ENCODE results near the gene CUL3. TPM values are rescaled to one million over a fixed set of nuclear protein-coding genes. Genes with fewer than 3 reads are reported as not detected.
A peak's percentile ranks its signal among the peaks of the same experiment; 100 is the strongest.

The CUL3 gene
- total and polyA plus RNA-seq, 2 of the 8 experiments (the other 6 are each of a cell fraction or from before 2014, with no cell fraction given) = 28.5 to 113 TPM

GRCh38 chr2:224585211-224586088 lies at the start of gene CUL3 (continued):
- TF ChIP-seq, protein P1, sequence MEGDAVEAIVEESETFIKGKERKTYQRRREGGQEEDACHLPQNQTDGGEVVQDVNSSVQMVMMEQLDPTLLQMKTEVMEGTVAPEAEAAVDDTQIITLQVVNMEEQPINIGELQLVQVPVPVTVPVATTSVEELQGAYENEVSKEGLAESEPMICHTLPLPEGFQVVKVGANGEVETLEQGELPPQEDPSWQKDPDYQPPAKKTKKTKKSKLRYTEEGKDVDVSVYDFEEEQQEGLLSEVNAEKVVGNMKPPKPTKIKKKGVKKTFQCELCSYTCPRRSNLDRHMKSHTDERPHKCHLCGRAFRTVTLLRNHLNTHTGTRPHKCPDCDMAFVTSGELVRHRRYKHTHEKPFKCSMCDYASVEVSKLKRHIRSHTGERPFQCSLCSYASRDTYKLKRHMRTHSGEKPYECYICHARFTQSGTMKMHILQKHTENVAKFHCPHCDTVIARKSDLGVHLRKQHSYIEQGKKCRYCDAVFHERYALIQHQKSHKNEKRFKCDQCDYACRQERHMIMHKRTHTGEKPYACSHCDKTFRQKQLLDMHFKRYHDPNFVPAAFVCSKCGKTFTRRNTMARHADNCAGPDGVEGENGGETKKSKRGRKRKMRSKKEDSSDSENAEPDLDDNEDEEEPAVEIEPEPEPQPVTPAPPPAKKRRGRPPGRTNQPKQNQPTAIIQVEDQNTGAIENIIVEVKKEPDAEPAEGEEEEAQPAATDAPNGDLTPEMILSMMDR (IDR thresholded peaks at IDR 0.05; ENCODE audit: control extremely low read depth in 1 of 3, insufficient read depth in 1 of 3, low read depth in 1 of 3, low read length in 3 of 3) = no peak
- no peak for TF ChIP-seq SIRT6 (IDR thresholded peaks at IDR 0.05; ENCODE audit: low read length)
- TF ChIP-seq MAFK (IDR thresholded peaks at IDR 0.05; ENCODE audit: low read depth, low read length) = no peak
- no peak for TF ChIP-seq CHD1 (IDR thresholded peaks at IDR 0.05; ENCODE audit: low read depth, low read length)
- TF ChIP-seq SP4 (IDR thresholded peaks at IDR 0.05; ENCODE audit: low read length) = no peak
- TF ChIP-seq JUND (IDR thresholded peaks at IDR 0.05; ENCODE audit: low read length) = no peak
- TF ChIP-seq YY1 (IDR thresholded peaks at IDR 0.05; ENCODE audit: low read depth, low read length) = 0 out of 2 replicates have a peak, but pooled peaks have one; percentile 10
- TF ChIP-seq KDM4A (IDR thresholded peaks at IDR 0.05; ENCODE audit: low read depth, low read length, severe bottlenecking) = peak; percentile 39
- no peak for TF ChIP-seq CTBP2 (IDR thresholded peaks at IDR 0.05; ENCODE audit: borderline replicate concordance, insufficient read depth, insufficient read length, low read length)
- TF ChIP-seq SIX5 (IDR thresholded peaks at IDR 0.05; ENCODE audit: low read depth, low read length) = no peak
- TF ChIP-seq NANOG (IDR thresholded peaks at IDR 0.05; ENCODE audit: insufficient read depth, low read depth, low read length, poor library complexity, severe bottlenecking) = no peak
- TF ChIP-seq CHD2 (IDR thresholded peaks at IDR 0.05; ENCODE audit: low read length) = peak; percentile 97
- TF ChIP-seq RXRA (IDR thresholded peaks at IDR 0.05; ENCODE audit: insufficient read depth, low read depth, low read length) = no peak
- TF ChIP-seq SUZ12 (IDR thresholded peaks at IDR 0.05; ENCODE audit: low read length) = no peak
- TF ChIP-seq SP1 (IDR thresholded peaks at IDR 0.05; ENCODE audit: low read depth, low read length) = peak; percentile 83
- TF ChIP-seq, protein P2, sequence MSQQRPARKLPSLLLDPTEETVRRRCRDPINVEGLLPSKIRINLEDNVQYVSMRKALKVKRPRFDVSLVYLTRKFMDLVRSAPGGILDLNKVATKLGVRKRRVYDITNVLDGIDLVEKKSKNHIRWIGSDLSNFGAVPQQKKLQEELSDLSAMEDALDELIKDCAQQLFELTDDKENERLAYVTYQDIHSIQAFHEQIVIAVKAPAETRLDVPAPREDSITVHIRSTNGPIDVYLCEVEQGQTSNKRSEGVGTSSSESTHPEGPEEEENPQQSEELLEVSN (IDR thresholded peaks at IDR 0.05) = peak; percentile 69
- no peak for TF ChIP-seq HDAC6 (IDR thresholded peaks at IDR 0.05; ENCODE audit: low read depth, low read length)
- TF ChIP-seq SIN3A (conservative IDR thresholded peaks at IDR 0.05 in 1 of 2, IDR thresholded peaks at IDR 0.05 in 1 of 2; ENCODE audit: low read depth in 1 of 2, low read length in 2 of 2) = peak; percentile 12 to 25; a peak in 1 of 4 replicates
- TF ChIP-seq, protein P3, sequence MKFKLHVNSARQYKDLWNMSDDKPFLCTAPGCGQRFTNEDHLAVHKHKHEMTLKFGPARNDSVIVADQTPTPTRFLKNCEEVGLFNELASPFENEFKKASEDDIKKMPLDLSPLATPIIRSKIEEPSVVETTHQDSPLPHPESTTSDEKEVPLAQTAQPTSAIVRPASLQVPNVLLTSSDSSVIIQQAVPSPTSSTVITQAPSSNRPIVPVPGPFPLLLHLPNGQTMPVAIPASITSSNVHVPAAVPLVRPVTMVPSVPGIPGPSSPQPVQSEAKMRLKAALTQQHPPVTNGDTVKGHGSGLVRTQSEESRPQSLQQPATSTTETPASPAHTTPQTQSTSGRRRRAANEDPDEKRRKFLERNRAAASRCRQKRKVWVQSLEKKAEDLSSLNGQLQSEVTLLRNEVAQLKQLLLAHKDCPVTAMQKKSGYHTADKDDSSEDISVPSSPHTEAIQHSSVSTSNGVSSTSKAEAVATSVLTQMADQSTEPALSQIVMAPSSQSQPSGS (IDR thresholded peaks at IDR 0.05; ENCODE audit: low read length) = no peak

Data from H1 (cell line).